Measurements from ENCODE around the gene CCDC91.

DNA sequence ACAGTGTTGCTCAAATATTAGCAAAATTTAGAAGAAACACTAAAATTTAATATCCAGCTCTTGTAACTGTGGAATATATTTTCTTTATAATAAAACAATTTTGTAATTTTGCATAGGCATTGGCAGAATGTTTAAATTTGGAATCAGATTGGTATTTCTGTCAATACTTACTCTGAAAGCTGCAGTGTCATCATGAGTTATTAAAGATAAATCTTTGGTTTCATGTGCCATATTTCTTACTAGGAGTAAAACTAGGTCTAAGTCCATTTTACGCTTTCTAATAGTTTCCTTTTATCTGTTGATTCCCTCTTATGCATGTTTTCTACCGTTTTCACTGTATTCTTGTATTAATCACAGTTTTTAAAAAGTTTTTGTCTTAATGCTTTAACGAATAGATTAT is 49.7 kb downstream of the CCDC91 start:
- TF ChIP-seq CTCF (IDR thresholded peaks at IDR 0.05; ENCODE audit: low read depth, low read length) (no peak), EZH2phosphoT487 (IDR thresholded peaks at IDR 0.05; ENCODE audit: low read depth) (no peak)
